ENCODE measurements around the gene TTC27. TPM values are rescaled to one million over a fixed set of nuclear protein-coding genes. Genes with fewer than 3 reads are reported as not detected.

TTC27 gene
- total and polyA plus RNA-seq, 2 of the 13 experiments (the other 11 are each of a cell fraction or from before 2014, with no cell fraction given), result 26.7 to 44.7 TPM

- Histone ChIP-seq H3K27me3 (ENCODE audit: control insufficient read depth in 1 of 2, insufficient read depth in 2 of 2, low read length in 2 of 2) (no peaks in the 10 kb centered on the region), H3K79me2 (ENCODE audit: insufficient read depth, low read length) (no peaks in the 10 kb centered on the region), H3K4me1 (ENCODE audit: insufficient read depth, low read length) (no peaks in the 10 kb centered on the region), H3K9ac (ENCODE audit: insufficient read depth, low read depth, low read length) (no peak overlapping the region), H3K36me3 (replicated peaks in 1 of 2; ENCODE audit: control insufficient read depth in 1 of 2, insufficient read depth in 2 of 2, low read length in 2 of 2) (no peaks in the 10 kb centered on the region), H3K9me3 (ENCODE audit: low read length) (no peaks in the 10 kb centered on the region), H2AFZ (ENCODE audit: low read length) (no peak overlapping the region), H3K4me3 (replicated peaks in 1 of 3; ENCODE audit: insufficient read depth in 1 of 3, low read depth in 2 of 3, low read length in 3 of 3) (no peak overlapping the region), H3K27ac (ENCODE audit: extremely low read length, insufficient read depth, low read length) (no peak overlapping the region), H4K20me1 (ENCODE audit: insufficient read depth, low read length) (no peaks in the 10 kb centered on the region), H3K4me2 (ENCODE audit: low read depth, low read length) (no peak overlapping the region)
- ATAC-seq (no peak), DNase-seq (ENCODE audit: low spot score) (no peak), FAIRE-seq (no peak)
- in situ Hi-C loops (cut with HindIII; ENCODE audit: extremely low pct_ligation_motif_present, low pct_unique_long_range_greater_than_20kb) (no loop called here), intact Hi-C loops (cut with micrococcal nuclease; ENCODE audit: unreplicated experiment) (no loop called here)
- 3% methylated on average over 1 of the region's 1 CpG for WGBS (ENCODE audit: low lambda C conversion rate)
- no TSS peak for BruUV-seq (replicated peaks)
- TF ChIP-seq ZFP91 (CRISPR knock-in tag; IDR thresholded peaks at IDR 0.05; ENCODE audit: borderline replicate concordance) (no peak), ZNF30 (CRISPR knock-in tag; IDR thresholded peaks at IDR 0.05) (no peak), ISL2 (CRISPR knock-in tag; IDR thresholded peaks at IDR 0.05) (no peak), ZKSCAN8 (CRISPR knock-in tag; IDR thresholded peaks at IDR 0.05; ENCODE audit: borderline replicate concordance) (no peak), SNAI1 (CRISPR knock-in tag; IDR thresholded peaks at IDR 0.05; ENCODE audit: borderline replicate concordance) (no peak)
- ChIA-PET POLR2A (no interaction called here), CTCF (ENCODE audit: low intra/inter-chr PET ratio, low total read pairs) (no interaction called here)
These were observed 202.3 kb downstream of the TTC27 start for GRCh38 chr2:32830196-32830595.

GRCh38 chr2:32832821-32833220, 205.0 kb downstream of the TTC27 start:
- Histone ChIP-seq H3K4me2 (ENCODE audit: low read depth, low read length) (no peak overlapping the region), H3K27me3 (ENCODE audit: control insufficient read depth in 1 of 2, insufficient read depth in 2 of 2, low read length in 2 of 2) (peaks cover 0 to 9% of the 10 kb centered on the region in 2 experiments; a peak in 3 of 5 replicates), H4K20me1 (ENCODE audit: insufficient read depth, low read length) (no peaks in the 10 kb centered on the region), H3K79me2 (ENCODE audit: insufficient read depth, low read length) (no peaks in the 10 kb centered on the region), H3K27ac (ENCODE audit: extremely low read length, insufficient read depth, low read length) (no peak overlapping the region), H3K4me1 (ENCODE audit: insufficient read depth, low read length) (no peaks in the 10 kb centered on the region), H3K4me3 (replicated peaks in 1 of 3; ENCODE audit: insufficient read depth in 1 of 3, low read depth in 2 of 3, low read length in 3 of 3) (no peak overlapping the region), H3K36me3 (replicated peaks in 1 of 2; ENCODE audit: control insufficient read depth in 1 of 2, insufficient read depth in 2 of 2, low read length in 2 of 2) (no peaks in the 10 kb centered on the region), H2AFZ (ENCODE audit: low read length) (no peak overlapping the region), H3K9me3 (ENCODE audit: low read length) (no peaks in the 10 kb centered on the region), H3K9ac (ENCODE audit: insufficient read depth, low read depth, low read length) (no peak overlapping the region)
- ChIA-PET POLR2A (no interaction called here), CTCF (ENCODE audit: low intra/inter-chr PET ratio, low total read pairs) (no interaction called here)
- FAIRE-seq (no peak), DNase-seq (ENCODE audit: low spot score) (no peak), ATAC-seq (peak; percentile 31; the same call in 1 of the 3 replicates)
- in situ Hi-C loops (cut with HindIII; ENCODE audit: extremely low pct_ligation_motif_present, low pct_unique_long_range_greater_than_20kb) (no loop called here), intact Hi-C loops (cut with micrococcal nuclease; ENCODE audit: unreplicated experiment) (no loop called here)
- WGBS (ENCODE audit: low lambda C conversion rate), result 0% methylated on average over 2 of the region's 2 CpGs
- BruUV-seq (replicated peaks), result no TSS peak
- TF ChIP-seq ZNF709 (CRISPR knock-in tag; IDR thresholded peaks at IDR 0.05) (no peak), ZNF142 (CRISPR knock-in tag; IDR thresholded peaks at IDR 0.05) (no peak), HCFC1 (IDR thresholded peaks at IDR 0.05; ENCODE audit: low read depth, low read length) (no peak), HNF4A (CRISPR knock-in tag; IDR thresholded peaks at IDR 0.05) (no peak), SNAI1 (CRISPR knock-in tag; IDR thresholded peaks at IDR 0.05; ENCODE audit: borderline replicate concordance) (no peak)

Measured in HepG2 (cell line).